ENCODE measurements around the gene CHN1.

Gene CHN1

DNA sequence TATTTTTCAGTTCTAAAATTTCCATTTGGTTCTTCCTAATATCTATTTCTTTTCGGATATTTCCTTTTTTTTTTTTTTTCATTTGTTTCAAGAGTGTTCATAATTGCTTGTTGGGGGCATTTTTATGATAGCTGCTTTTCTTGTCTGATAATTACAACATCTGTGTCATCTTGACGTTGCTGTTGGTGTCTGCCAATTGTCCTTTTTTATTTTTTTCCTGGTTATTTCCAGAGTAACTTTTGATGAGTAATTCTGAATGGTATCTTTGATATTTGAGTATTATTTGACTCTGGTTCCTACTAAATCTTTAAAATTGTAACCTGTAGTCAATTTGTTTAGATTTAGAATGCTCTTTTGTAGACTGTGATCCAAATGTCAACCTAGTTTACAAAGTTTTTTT, 189.7 kb downstream of the CHN1 start:
- no peak for DNase-seq

GRCh38 chr2:174812037-174812436, 193.1 kb downstream of the CHN1 start:
- no peak for DNase-seq

DNA sequence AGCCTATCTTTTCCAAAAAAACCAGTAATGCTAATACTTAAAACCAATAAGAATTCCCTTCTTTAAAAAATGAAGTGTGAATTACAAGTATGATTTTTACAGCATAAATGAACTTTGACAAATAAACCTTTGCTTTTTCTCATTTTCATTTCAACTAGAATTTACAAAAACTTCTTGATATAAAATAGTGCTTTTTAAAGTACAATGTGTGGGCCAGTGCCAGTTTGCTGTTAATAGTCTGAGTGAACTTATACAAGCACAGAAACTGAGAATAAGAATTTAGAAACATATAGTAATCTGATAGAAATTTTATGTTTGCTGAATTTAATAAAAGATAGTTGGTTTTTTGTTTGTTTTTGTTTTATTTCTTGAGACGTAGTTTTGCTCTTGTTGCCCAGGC, 197.2 kb downstream of the CHN1 start:
- no peak for DNase-seq

- DNase-seq, result no peak
Measured at GRCh38 chr2:174805803-174806202, 199.4 kb downstream of the CHN1 start.

- no peak for DNase-seq
Measured at GRCh38 chr2:174802459-174802858, 202.7 kb downstream of the CHN1 start.

- no peak for DNase-seq
Measured at GRCh38 chr2:174800436-174801205, 204.6 kb downstream of the CHN1 start.

DNA sequence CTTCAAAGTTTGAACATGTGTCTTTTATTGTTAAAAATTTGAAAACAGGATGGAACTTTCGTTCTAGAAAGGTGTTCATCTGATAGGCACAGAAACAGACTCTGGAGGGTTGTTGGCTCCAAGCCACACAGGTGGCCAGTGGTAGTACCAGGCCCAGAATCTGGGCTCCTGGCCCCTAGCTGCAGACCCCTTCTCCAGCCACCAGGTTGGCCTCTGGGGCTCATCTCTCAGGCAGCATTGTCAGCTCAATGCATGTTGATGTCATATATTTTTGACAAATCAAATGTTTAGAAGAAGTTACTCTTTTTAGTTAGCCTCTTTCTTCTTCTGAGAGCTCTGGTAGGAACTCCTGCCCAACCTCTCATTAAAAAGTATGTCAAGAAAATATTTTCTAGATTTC, 206.4 kb downstream of the CHN1 start:
- DNase-seq, result no peak

DNA sequence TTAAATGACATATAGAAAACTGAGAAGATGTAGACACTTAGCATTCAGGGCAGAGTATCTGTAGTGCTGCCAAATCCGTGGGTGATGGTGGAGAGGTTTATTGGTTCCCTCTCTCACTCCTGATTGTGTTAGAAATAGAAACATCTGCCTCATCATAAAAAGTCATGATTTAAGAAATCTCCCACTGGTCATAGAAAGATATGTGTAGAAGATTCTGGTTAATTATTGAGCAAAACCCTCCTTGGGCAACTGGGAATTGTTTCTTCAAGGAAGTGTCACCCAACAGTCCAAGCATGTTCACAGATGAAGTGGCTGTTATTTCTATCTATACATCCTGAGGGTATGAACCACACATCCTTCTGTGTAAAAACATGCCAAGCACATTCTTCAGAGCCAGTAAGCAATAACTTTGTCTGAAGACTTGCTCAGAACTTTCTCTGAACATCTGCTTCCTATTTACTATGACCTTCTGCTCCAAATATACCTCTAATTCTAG, 207.4 kb downstream of the CHN1 start:
- no peak for DNase-seq

DNA sequence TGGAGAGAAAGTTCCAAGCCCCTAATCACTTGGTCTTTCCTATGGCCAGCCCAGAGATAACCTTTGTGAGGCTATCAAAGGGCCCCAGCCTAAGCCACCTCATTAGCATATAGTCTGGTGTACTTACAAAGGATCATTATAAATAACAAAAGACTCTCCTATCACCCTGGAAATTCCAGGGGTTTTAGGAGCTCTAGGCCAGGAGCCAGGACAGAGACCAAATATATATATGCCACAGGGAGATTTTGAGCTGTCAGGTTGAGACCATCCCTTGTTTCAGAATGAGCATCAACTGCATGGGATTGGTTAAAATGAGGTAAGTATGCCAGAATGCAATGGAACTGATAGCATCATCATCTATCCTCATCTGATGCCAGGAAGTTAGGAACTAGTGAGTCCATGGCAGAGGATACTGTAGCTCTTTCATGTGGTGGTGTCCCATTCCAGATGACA, 208.8 kb downstream of the CHN1 start:
- DNase-seq, result no peak

DNA sequence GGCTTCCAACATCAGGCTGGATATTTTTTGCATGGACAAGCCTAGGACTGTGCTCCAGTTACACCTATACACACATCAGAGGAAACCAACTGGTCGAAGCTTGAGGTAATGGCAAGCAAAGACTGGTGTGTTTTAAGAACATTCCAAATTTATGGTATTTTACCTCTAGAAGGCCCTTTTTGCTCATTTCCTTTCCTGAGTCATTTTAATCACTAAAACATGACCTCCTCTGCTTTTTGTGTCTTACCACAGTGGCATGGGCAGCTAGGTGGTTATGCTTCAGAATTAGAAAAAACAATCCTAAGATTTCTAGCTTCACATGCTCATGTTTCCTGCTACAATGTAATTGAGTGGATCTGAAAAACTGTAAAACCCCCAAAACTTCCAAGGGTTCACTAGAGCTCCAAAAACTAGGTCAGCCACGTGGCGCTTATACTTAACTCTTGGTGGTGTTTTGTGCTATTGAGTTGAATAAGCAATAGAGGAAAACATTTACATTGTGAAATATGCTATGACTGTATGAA, 210.3 kb downstream of the CHN1 start:
- no peak for DNase-seq

DNA sequence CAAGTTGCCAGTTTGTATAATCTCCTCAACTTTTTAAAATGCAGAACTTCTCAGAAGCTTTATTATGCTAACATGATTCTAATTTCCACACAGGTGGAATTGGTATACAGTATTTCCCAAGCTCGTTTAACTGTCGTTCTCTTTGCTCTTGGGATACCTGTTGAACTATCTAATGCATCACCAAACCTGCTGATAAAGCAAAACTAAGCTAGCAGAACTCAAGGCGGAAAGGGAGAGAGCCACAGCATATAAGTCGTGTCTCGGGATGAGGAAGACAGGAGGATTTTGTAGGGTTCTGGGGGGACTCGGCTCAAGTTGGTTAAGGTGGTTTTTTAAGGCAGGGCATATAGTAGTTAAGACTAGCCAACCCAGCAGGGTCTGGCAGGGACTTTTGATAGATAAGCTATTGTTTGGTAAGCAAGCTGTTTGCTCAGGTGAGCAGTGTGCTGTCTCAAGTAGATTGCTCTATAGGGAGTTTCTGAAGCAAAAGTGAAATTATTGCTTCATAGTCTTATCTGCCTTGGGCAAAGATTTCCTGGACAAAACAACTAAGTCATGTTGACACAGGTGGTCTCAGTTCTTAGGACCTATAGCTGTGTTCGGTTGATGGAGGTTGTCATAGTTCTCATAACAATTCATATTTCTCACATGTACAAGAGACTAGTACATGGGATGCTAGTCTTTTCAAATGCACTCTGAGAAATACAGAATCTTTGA, 212.7 kb downstream of the CHN1 start:
- DNase-seq, result no peak

DNA sequence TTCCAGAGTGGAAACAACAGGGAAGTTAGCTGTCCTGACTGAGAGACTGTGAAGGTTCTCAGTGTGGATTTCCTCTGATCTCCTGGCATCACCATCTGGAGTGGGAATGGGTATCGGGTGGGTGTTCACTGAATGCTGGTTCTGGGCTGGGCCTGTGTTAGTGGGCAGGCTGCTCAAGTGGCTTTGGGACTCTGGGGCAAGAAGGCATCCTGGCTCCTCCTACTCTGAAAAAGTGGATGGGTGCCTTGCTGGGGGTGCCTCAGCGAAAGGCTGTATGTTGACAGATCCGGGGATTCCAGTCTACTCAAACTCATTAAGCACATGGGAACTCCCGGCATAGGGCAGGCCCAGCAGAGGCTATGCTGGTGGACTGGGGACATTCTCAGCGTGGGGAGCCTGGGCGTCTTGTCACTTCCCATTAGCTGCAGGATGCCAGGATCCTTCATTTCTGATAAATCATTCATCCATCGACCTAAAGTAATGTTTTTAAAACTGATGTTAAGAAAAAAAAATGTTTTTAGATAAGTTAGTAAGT, 213.4 kb downstream of the CHN1 start:
- DNase-seq, result no peak

DNA sequence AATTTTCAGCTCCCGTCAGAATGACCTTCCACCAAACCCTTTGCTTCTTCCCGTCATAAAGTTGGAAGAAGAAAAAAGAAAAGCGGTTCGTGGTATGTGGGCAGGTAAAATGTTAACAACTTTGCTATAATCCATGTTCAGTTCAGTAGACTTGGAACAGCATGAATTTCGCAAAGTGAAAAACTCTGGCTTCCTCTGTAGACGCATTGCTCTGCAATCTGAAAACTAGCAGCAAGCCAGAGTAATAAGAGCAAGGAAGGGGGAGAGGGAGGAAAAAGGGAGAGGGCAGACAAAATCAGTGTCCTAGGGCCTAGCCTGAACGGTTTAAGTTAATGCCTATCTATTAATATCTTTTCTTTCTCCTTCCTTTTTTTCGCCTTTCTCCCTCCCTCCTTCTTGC, 214.2 kb downstream of the CHN1 start:
- no peak for DNase-seq

GRCh38 chr2:174789001-174789400, 216.2 kb downstream of the CHN1 start:
- DNase-seq, result no peak

GRCh38 chr2:174788291-174788929, 216.8 kb downstream of the CHN1 start:
- DNase-seq, result no peak

DNA sequence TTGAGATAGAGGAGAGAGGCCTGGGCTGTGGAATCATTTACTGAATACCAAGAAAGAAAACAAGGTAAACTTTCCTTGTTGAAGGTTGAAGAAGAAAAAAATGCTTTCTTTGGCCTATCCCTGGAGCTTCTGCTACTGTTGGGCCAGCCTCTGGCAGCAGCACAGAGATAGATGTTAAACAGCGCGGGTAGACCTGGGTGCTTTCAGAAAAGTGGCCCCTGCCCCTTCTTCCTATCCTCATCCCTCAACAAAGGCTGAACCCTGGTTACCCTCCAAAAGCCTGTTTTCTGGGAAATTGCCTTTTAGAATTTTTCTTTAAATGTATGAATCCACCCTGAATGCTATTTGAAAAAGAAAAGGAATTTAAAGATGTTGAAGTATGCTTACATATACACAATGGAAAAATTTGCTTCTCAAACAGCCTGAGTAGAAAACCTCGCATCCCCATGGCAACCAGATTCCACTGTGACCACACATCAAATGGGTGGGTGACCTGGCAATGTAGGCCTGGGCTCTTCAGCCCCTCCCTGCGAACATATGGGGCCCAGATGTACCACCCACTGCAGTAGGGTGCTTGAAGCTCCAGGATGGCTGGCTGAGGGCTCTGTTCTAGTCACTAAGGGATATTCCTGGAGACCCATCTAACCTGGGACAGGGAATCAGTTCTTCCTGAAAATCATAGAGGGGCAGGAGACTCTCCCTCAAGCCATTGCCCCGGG, 217.5 kb downstream of the CHN1 start:
- no peak for DNase-seq

DNA sequence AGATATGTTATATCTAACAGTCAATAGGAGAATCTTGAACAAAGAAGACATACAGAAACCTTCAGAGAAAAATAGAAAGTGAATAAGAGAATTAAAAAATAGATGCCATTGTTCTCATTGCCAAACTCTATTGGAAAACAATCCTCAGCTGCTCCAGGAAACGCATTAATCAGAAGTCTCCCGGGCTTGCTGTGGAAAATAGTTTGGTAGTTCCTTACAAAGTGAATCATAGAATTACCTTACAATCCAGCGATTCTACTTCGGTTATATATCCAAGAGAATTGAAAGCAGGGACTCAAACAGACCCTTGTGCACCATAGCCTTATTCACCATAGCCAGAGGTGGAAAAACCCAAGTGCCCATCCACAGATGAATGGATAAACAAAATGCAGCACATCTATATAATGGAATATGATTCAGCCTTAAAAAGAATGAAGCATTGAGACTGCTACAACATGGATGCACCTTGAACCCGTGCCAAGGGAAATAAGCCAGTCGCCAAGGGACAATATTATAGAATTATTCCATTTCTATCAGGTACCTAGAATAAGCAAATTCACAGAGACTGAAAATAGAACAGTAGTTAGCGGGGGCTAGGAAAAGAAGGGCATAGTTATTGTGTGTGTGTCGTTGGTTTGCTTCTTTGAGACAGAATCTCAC, 219.0 kb downstream of the CHN1 start:
- DNase-seq, result no peak

GRCh38 chr2:174785481-174785880, 219.7 kb downstream of the CHN1 start:
- no peak for DNase-seq

DNA sequence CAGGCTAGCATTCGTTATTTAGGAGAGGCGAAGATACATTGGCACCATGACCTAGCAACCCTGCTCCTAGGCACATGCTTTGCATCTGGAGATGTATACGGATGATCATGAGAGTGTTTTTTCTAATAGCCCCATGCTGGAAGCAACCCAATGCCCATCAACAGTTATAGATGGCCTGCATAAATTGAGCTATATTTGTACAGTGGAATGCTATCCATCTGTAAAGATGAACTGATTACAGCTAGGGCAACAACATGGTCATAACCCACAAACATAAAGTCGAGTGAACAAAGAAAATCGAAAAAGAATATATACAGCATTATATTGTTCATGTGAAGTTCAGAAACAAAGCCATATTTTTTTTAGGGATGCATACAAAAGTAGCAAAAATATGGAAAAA, 220.3 kb downstream of the CHN1 start:
- DNase-seq, result no peak

DNA sequence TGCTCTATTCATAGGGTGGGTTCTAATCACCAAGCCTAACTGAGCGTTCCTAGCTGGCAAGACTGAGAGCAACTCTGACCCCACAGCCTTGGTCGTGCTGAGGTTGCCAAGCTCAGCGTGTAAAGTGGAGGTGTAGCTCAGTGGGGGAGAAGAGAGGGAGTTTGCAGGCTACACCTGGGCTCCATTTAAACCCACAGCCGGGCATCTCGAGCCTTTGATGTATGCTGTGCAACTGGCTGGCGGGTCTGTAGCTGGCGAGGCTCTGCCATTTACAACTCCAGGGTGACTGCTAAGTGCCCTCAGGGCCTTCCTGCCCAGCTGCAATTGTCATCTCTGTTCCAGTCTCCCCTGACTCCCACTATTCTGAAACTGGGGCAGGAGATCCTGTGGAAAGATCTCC, 220.9 kb downstream of the CHN1 start:
- no peak for DNase-seq

- no peak for DNase-seq
Measured at GRCh38 chr2:174781996-174782395, 223.2 kb downstream of the CHN1 start.

- DNase-seq, result no peak
Measured at GRCh38 chr2:174781298-174781697, 223.9 kb downstream of the CHN1 start.

All from NCI-H1105 treated with DMSO at 0.1 percent for 48 hours (cell line).